ENCODE measurements around the gene KCNS1.

KCNS1 gene

GRCh38 chr20:45109634-45110033 is 8.7 kb upstream of the KCNS1 start:
- DNase-seq = no peak

GRCh38 chr20:45105317-45105716 is 4.4 kb upstream of the KCNS1 start:
- no peak for DNase-seq

- no peak for DNase-seq
Observed at GRCh38 chr20:45104786-45105185, 3.9 kb upstream of the KCNS1 start.

- no peak for DNase-seq
Observed at GRCh38 chr20:45103072-45103471, 2.1 kb upstream of the KCNS1 start.

GRCh38 chr20:45101333-45101850 is 465 bp upstream of the KCNS1 start:
- DNase-seq = no peak

- DNase-seq = no peak
Observed at GRCh38 chr20:45098103-45098773, 2.7 kb downstream of the KCNS1 start.

GRCh38 chr20:45097485-45098102 is 3.3 kb downstream of the KCNS1 start:
- no peak for DNase-seq

- DNase-seq = no peak
Observed at GRCh38 chr20:45096781-45097180, 4.1 kb downstream of the KCNS1 start.

- DNase-seq = peak; percentile 12
Observed at GRCh38 chr20:45095805-45096238, 5.1 kb downstream of the KCNS1 start.

- no peak for DNase-seq
Observed at GRCh38 chr20:45094864-45095574, 5.9 kb downstream of the KCNS1 start.

GRCh38 chr20:45094201-45094600 is 6.7 kb downstream of the KCNS1 start:
- DNase-seq = no peak

GRCh38 chr20:45092898-45093297 is 8.0 kb downstream of the KCNS1 start:
- no peak for DNase-seq

GRCh38 chr20:45091366-45091765 is 9.6 kb downstream of the KCNS1 start:
- no peak for DNase-seq

- no peak for DNase-seq
Observed at GRCh38 chr20:45090481-45090880, 10.4 kb downstream of the KCNS1 start.

- DNase-seq = no peak
Observed at GRCh38 chr20:45088247-45088646, 12.7 kb downstream of the KCNS1 start.

GRCh38 chr20:45087814-45088213 is 13.1 kb downstream of the KCNS1 start:
- DNase-seq = no peak

GRCh38 chr20:45087097-45087790 is 13.7 kb downstream of the KCNS1 start:
- DNase-seq = no peak

- no peak for DNase-seq
Observed at GRCh38 chr20:45085867-45086266, 15.1 kb downstream of the KCNS1 start.

- no peak for DNase-seq
Observed at GRCh38 chr20:45085289-45085688, 15.6 kb downstream of the KCNS1 start.

- no peak for DNase-seq
Observed at GRCh38 chr20:45083127-45083526, 17.8 kb downstream of the KCNS1 start.

GRCh38 chr20:45082468-45082867 is 18.5 kb downstream of the KCNS1 start:
- DNase-seq = no peak

GRCh38 chr20:45080867-45081624 is 19.9 kb downstream of the KCNS1 start:
- DNase-seq = no peak

GRCh38 chr20:45077559-45077958 is 23.4 kb downstream of the KCNS1 start:
- no peak for DNase-seq
